Measurements from ENCODE around the gene PEX16. TPM values are rescaled to one million over a fixed set of nuclear protein-coding genes. Genes with fewer than 3 reads are reported as not detected.

The PEX16 gene
- total RNA-seq, 1 experiment from 2014 or later = 33.2 TPM

DNA sequence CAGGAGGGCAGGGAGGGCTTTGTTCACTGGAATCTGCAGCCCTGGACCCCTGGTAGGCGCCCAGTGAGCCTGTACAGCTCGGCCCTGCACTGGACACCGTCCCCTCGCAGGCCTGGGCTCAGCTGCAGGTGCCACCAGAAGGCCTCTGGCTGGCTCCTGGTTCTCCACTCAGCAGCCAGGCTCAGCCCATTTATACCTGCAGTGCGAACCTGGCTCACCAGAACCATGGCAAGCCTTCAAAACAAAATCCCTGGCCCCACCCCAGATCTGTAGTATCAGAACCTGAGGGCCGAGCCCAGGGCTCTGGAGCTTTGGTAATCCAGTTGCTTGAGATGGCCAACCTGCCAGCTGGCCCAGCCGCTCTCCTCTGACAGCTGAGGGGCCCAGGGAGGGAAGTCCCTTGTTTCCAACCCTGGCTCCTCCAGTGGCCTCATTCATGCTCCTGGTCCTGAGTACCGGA lies 9.7 kb downstream of the PEX16 start:
- ATAC-seq = peak; percentile 18; the same call in 1 of the 2 replicates
- POLR2A ChIA-PET = no interaction called here

More for the DNA sequence above, 9.7 kb downstream of the PEX16 start:
- Histone ChIP-seq H3K79me2 (ENCODE audit: insufficient read depth, low read length) (no peaks in the 10 kb centered on the region), H3K9ac (ENCODE audit: low read length) (no peak overlapping the region), H3K27me3 (ENCODE audit: insufficient read depth, low read length) (no peaks in the 10 kb centered on the region), H3K4me1 (ENCODE audit: control insufficient read depth in 1 of 2, insufficient read depth in 2 of 2, low read length in 2 of 2) (no peaks in the 10 kb centered on the region), H3K9me2 (ENCODE audit: insufficient read depth) (no peaks in the 10 kb centered on the region), H3K4me3 (replicated peaks in 1 of 2; ENCODE audit: low read depth in 1 of 2, low read length in 2 of 2) (no peak overlapping the region), H3K9me3 (ENCODE audit: control insufficient read depth in 1 of 2, insufficient read depth in 1 of 2, low read depth in 1 of 2, low read length in 2 of 2) (no peaks in the 10 kb centered on the region), H2AFZ (ENCODE audit: low read depth, low read length, poor library complexity, severe bottlenecking) (no peak overlapping the region), H3K4me2 (ENCODE audit: low read length) (no peak overlapping the region), H3K36me3 (ENCODE audit: control insufficient read depth in 1 of 2, insufficient read depth in 2 of 2, low read length in 2 of 2) (no peaks in the 10 kb centered on the region; a peak in 1 of 4 replicates), H3K27ac (ENCODE audit: low read depth, low read length) (no peak overlapping the region), H4K20me1 (ENCODE audit: insufficient read depth) (no peaks in the 10 kb centered on the region)
- RAD21 ChIA-PET (ENCODE audit: low non-redundant PET in 1 of 2, low total read pairs in 2 of 2, uncharacterized antibody in 2 of 2, unreplicated experiment in 2 of 2) = interaction anchor here in 1 of 2 experiments (0.6 kb wide), 1 partner anchor 9 kb away, joined by 5 read pairs; the partner anchor contains the start of gene PEX16
- BruUV-seq (replicated peaks) = no TSS peak
- no peak for TF ChIP-seq SRF (IDR thresholded peaks at IDR 0.05; ENCODE audit: low read depth)
- TF ChIP-seq TCF7L2 (IDR thresholded peaks at IDR 0.05; ENCODE audit: borderline replicate concordance, extremely low read depth, insufficient read depth, insufficient read length) = no peak
- TF ChIP-seq POLR2A (IDR thresholded peaks at IDR 0.05; ENCODE audit: borderline replicate concordance, extremely low read depth, insufficient read depth, insufficient read length) = no peak
- no peak for TF ChIP-seq POLR2AphosphoS5 (IDR thresholded peaks at IDR 0.05; ENCODE audit: low read depth, low read length)
- TF ChIP-seq, protein P1, sequence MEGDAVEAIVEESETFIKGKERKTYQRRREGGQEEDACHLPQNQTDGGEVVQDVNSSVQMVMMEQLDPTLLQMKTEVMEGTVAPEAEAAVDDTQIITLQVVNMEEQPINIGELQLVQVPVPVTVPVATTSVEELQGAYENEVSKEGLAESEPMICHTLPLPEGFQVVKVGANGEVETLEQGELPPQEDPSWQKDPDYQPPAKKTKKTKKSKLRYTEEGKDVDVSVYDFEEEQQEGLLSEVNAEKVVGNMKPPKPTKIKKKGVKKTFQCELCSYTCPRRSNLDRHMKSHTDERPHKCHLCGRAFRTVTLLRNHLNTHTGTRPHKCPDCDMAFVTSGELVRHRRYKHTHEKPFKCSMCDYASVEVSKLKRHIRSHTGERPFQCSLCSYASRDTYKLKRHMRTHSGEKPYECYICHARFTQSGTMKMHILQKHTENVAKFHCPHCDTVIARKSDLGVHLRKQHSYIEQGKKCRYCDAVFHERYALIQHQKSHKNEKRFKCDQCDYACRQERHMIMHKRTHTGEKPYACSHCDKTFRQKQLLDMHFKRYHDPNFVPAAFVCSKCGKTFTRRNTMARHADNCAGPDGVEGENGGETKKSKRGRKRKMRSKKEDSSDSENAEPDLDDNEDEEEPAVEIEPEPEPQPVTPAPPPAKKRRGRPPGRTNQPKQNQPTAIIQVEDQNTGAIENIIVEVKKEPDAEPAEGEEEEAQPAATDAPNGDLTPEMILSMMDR (IDR thresholded peaks at IDR 0.05 in 2 of 3, conservative IDR thresholded peaks at IDR 0.05 in 1 of 3; ENCODE audit: borderline replicate concordance in 1 of 3, insufficient read depth in 1 of 3, low read depth in 2 of 3, low read length in 2 of 3) = no peak
- no peak for TF ChIP-seq SIN3A (IDR thresholded peaks at IDR 0.05; ENCODE audit: low read depth)
- no peak for TF ChIP-seq ELF1 (IDR thresholded peaks at IDR 0.05; ENCODE audit: borderline replicate concordance, low read depth)
- TF ChIP-seq FOSL1 (IDR thresholded peaks at IDR 0.05; ENCODE audit: low read depth) = no peak
- intact Hi-C loops (cut with micrococcal nuclease) = no loop called here
- DNase-seq (ENCODE audit: low read depth, low spot score) = no peak
- CTCF ChIA-PET = no interaction called here
